Measurements from ENCODE around the gene CRYBB2. TPM values are rescaled to one million over a fixed set of nuclear protein-coding genes. Genes with fewer than 3 reads are reported as not detected.
"Not testable (repeated sequence)": the region's sequence is repeated elsewhere in the genome, so short reads cannot be mapped to it uniquely, and the experiment has no call there.

The CRYBB2 gene
- total and polyA plus RNA-seq, 8 donors, result 0.28 to 1.5 (median 0.49) TPM; not detected in 5

DNA sequence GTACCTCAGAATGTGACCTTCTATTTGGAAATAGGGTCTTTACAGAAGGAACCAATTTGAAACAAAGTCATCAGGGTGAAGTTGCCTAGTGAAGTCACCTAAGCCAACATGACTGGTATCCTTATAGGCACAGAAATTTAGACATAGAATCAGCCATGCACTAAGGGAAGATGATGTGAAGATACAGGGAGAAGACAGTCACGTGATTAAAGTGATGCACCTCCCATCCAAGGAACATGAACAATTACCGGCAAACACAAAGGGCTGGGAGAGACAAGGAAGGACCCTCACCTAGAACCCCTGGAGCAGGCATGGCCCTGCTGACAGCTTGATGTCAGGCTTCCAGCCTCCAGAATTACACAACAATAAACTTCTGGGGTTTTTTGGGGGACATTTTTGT is 3.2 kb upstream of the CRYBB2 start:
- ATAC-seq (no peak), DNase-seq (no peak), FAIRE-seq (no peak)
- Histone ChIP-seq H3K27me3 (no peaks in the 10 kb centered on the region), H3K4me3 (no peak overlapping the region), H3K36me3 (no peaks in the 10 kb centered on the region), H3K27ac (no peak overlapping the region), H3K9me3 (no peaks in the 10 kb centered on the region), H3K4me1 (no peaks in the 10 kb centered on the region)
- intact Hi-C loops (cut with DNase I), result no loop called here
- TF ChIP-seq, protein P1, sequence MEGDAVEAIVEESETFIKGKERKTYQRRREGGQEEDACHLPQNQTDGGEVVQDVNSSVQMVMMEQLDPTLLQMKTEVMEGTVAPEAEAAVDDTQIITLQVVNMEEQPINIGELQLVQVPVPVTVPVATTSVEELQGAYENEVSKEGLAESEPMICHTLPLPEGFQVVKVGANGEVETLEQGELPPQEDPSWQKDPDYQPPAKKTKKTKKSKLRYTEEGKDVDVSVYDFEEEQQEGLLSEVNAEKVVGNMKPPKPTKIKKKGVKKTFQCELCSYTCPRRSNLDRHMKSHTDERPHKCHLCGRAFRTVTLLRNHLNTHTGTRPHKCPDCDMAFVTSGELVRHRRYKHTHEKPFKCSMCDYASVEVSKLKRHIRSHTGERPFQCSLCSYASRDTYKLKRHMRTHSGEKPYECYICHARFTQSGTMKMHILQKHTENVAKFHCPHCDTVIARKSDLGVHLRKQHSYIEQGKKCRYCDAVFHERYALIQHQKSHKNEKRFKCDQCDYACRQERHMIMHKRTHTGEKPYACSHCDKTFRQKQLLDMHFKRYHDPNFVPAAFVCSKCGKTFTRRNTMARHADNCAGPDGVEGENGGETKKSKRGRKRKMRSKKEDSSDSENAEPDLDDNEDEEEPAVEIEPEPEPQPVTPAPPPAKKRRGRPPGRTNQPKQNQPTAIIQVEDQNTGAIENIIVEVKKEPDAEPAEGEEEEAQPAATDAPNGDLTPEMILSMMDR (IDR thresholded peaks at IDR 0.05), result no peak
- WGBS, 2 donors, result 69 to 73% methylated on average over 2 of the region's 2 CpGs

DNA sequence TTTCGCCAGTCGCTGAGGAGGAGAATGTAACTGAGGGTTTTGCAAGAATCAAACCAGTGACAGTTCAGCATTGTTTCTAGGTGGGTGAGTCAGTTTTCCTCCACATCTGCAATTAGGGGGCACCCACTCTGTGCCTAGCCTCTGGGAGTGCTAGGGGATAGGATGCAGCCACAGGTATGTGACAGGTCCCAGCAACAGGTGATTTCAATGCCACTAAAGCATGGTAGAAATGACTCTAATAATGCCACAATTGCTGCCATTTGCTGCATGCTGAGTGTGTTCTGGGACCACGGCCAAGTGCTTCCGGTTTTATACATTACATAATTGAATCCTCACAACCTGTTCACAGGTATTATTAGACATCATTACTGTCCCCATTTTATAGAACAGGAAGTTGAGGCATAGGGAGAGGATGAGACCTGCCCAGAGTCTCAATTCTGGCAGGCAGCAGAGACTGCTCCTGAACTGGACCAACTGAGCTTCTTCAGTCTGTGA is 556 bp downstream of the CRYBB2 start:
- no peak overlapping the region for H3K27ac ChIP-seq
- 46 to 59% methylated on average over 4 of the region's 4 CpGs for WGBS, 2 donors
- H3K4me1 ChIP-seq, result no peaks in the 10 kb centered on the region
- H3K27me3 ChIP-seq, result no peaks in the 10 kb centered on the region
- intact Hi-C loops (cut with DNase I), result no loop called here
- ATAC-seq (no peak), FAIRE-seq (no peak), DNase-seq (no peak)
- no peaks in the 10 kb centered on the region for H3K9me3 ChIP-seq
- no peaks in the 10 kb centered on the region for H3K36me3 ChIP-seq
- no peak overlapping the region for H3K4me3 ChIP-seq
- TF ChIP-seq, protein P1 (IDR thresholded peaks at IDR 0.05), result no peak

- H3K4me1 ChIP-seq, result no peaks in the 10 kb centered on the region
- ATAC-seq (no peak), DNase-seq (no peak), FAIRE-seq (no peak)
- H3K9me3 ChIP-seq, result no peaks in the 10 kb centered on the region
- WGBS, 2 donors, result 66 to 71% methylated on average over 8 of the region's 8 CpGs
- TF ChIP-seq, protein P1 (IDR thresholded peaks at IDR 0.05), result no peak
- intact Hi-C loops (cut with DNase I), result no loop called here
- no peak overlapping the region for H3K4me3 ChIP-seq
- H3K27ac ChIP-seq, result no peak overlapping the region
- H3K27me3 ChIP-seq, result no peaks in the 10 kb centered on the region
- H3K36me3 ChIP-seq, result no peaks in the 10 kb centered on the region
Measured at GRCh38 chr22:25221790-25222189, 2.4 kb downstream of the CRYBB2 start.

DNA sequence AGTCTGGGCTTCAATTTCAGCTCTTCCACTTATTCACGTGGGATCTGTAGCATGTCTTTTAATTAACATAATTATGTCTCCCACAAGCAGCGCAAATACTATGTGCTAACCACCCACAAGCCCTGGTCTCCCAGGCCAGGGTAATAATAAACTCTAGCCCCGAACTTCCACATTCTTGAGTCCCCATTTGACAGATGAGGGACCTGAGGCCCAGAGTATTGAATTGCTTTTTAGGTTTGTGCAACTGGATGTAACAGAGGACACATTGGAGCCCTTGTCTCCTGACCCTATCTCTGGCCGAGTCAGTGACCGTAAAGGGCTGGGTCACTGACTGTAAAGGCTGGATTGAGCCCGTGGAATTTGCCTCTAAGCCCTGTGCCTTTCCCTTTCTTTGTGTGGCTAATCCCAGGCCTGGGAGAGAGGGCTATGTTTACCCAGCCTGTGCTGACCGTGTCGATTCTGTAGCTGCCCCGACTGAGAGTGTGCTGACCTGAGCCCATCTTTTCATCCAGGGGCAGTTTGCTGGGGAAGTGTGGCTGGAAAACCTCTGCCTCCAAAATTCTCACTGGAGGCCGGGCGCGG is 3.9 kb downstream of the CRYBB2 start:
- WGBS, 2 donors, result 67 to 74% methylated on average over 12 of the region's 12 CpGs
- Histone ChIP-seq H3K4me1 (no peaks in the 10 kb centered on the region), H3K9me3 (no peaks in the 10 kb centered on the region), H3K4me3 (no peak overlapping the region), H3K27me3 (no peaks in the 10 kb centered on the region), H3K27ac (no peak overlapping the region), H3K36me3 (no peaks in the 10 kb centered on the region)
- ATAC-seq, result no peak
- no peak for FAIRE-seq
- intact Hi-C loops (cut with DNase I), result no loop called here
- TF ChIP-seq, protein P1 (IDR thresholded peaks at IDR 0.05), result no peak
- DNase-seq, result no peak

GRCh38 chr22:25228822-25229221 is 9.4 kb downstream of the CRYBB2 start:
- no peaks in the 10 kb centered on the region for H3K4me1 ChIP-seq
- DNase-seq (no peak), FAIRE-seq (no peak), ATAC-seq (no peak)
- no peaks in the 10 kb centered on the region for H3K27me3 ChIP-seq
- no peaks in the 10 kb centered on the region for H3K36me3 ChIP-seq
- intact Hi-C loops (cut with DNase I), result no loop called here
- H3K4me3 ChIP-seq, result no peak overlapping the region
- TF ChIP-seq, protein P1 (IDR thresholded peaks at IDR 0.05), result no peak
- 83 to 84% methylated on average over 13 of the region's 13 CpGs for WGBS, 2 donors
- no peaks in the 10 kb centered on the region for H3K9me3 ChIP-seq
- H3K27ac ChIP-seq, result no peak overlapping the region

DNA sequence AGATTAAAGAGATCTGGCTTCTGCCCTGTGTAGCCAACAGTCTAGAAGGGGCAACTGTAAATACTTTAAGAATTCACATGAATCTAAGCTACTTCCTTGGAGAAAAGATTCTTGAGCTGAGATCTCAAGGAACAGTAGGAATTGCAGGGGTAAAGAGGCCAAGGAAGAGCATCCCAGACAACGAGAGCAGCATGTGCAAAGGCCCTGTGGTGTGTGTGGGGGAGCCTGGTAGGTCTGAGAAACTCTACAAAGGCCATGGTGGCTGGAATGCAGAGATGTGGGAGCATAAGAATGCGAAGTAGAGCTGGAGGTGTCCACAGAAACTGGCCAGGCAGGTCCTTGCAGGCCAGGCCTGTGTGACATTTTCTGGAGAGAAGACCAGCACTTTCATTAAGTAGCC is 11.3 kb downstream of the CRYBB2 start:
- H3K27me3 ChIP-seq; H3K36me3 ChIP-seq; H3K4me3 ChIP-seq; DNase-seq; ATAC-seq; FAIRE-seq; H3K27ac ChIP-seq; H3K9me3 ChIP-seq; intact Hi-C loops (cut with DNase I); H3K4me1 ChIP-seq: not testable (repeated sequence)
- 74 to 83% methylated on average over 2 of the region's 2 CpGs for WGBS, 2 donors

All from pancreas (tissue), 10 donors.